IMR-90 (cell line): ENCODE measurements around the gene WNT7A. TPM values are rescaled to one million over a fixed set of nuclear protein-coding genes. Genes with fewer than 3 reads are reported as not detected.

Experiments
- ATAC-seq: fragments of 200-7000 bp; cut with Tn5 transposase; 2 replicates; pipeline ENCODE4 v1.9.1; 2020; ENCODE audit warnings: low read depth, mild to moderate bottlenecking, moderate library complexity
- BruUV-seq: library from RNA; stranded (reverse); fragments of 400-500 nt; replicated peaks from 2 replicates; lab custom pipeline; 2021; lab: Mats Ljungman, UMichigan
- CTCF ChIA-PET: fragments of 300-600 bp; formaldehyde crosslinking; extraction: SDS; loops from one replicate; lab custom pipeline; 2021; ENCODE audit warnings: antibody characterized with exemption; lab: Yijun Ruan, JAX
- POLR2A ChIA-PET: fragments of 300-600 bp; sonication (Branson Sonifier 250); formaldehyde crosslinking; loops from one replicate; lab custom pipeline; 2022; ENCODE audit warnings: antibody characterized with exemption; ENCODE audit not compliant: unreplicated experiment; lab: Charles Lee
- DNase-seq: peaks from one replicate; pipeline ENCODE4 v3.0.0; 2013
- H2AFZ ChIP-seq: replicated peaks from 2 replicates; pipeline ENCODE3; 2013; ENCODE audit warnings: low read length, mild to moderate bottlenecking; ENCODE audit not compliant: poor library complexity
- H2AK5ac ChIP-seq: 2 replicates; pipeline ENCODE4 v1.6.1; 2013; ENCODE audit warnings: low read depth, low read length, inconsistent platforms
- H2AK9ac ChIP-seq: replicated peaks from 2 replicates; pipeline ENCODE3; 2013; ENCODE audit warnings: mild to moderate bottlenecking, low read depth, low read length, moderate library complexity; ENCODE audit not compliant: poor library complexity
- H2BK120ac ChIP-seq: 2 replicates; pipeline ENCODE4 v1.6.1; 2013; ENCODE audit warnings: low read depth, low read length, inconsistent platforms
- H2BK15ac ChIP-seq: 3 replicates; pipeline ENCODE4 v1.6.1; 2013; ENCODE audit warnings: low read depth, low read length, inconsistent platforms
- H2BK20ac ChIP-seq: 2 replicates; pipeline ENCODE4 v1.6.1; 2013; ENCODE audit warnings: low read depth, mild to moderate bottlenecking, inconsistent platforms, low read length, moderate library complexity
- H2BK5ac ChIP-seq: 2 replicates; pipeline ENCODE4 v1.6.1; 2013; ENCODE audit warnings: mild to moderate bottlenecking, low read depth, low read length, inconsistent platforms; ENCODE audit not compliant: poor library complexity, severe bottlenecking
- H3K14ac ChIP-seq: replicated peaks from 2 replicates; pipeline ENCODE4 v1.6.1; 2013; ENCODE audit warnings: low read depth, low read length, inconsistent platforms
- H3K18ac ChIP-seq: 2 replicates; pipeline ENCODE4 v1.6.1; 2013; ENCODE audit warnings: low read depth, low read length, control low read depth
- H3K23ac ChIP-seq: 2 replicates; pipeline ENCODE4 v1.6.1; 2013; ENCODE audit warnings: low read depth, low read length, inconsistent platforms
- H3K27ac ChIP-seq: 2 replicates; pipeline ENCODE4 v1.5.1; 2013; ENCODE audit warnings: mild to moderate bottlenecking, control low read depth, low read length; ENCODE audit not compliant: insufficient read depth
- H3K27me3 ChIP-seq: 2 replicates; pipeline ENCODE4 v1.6.1; 2013; ENCODE audit warnings: low read length; ENCODE audit not compliant: control insufficient read depth, insufficient read depth
- H3K36me3 ChIP-seq: 2 replicates; pipeline ENCODE4 v1.6.1; 2013; ENCODE audit warnings: low read length, mixed read lengths; ENCODE audit not compliant: control insufficient read depth, insufficient read depth
- H3K4ac ChIP-seq: 2 replicates; pipeline ENCODE4 v1.6.1; 2013; ENCODE audit warnings: low read depth, low read length, inconsistent platforms
- H3K4me1 ChIP-seq: 2 replicates; pipeline ENCODE4 v1.6.1; 2013; ENCODE audit warnings: low read length, mixed read lengths; ENCODE audit not compliant: control insufficient read depth, insufficient read depth
- H3K4me2 ChIP-seq: 2 replicates; pipeline ENCODE4 v1.6.1; 2013; ENCODE audit warnings: low read depth, mild to moderate bottlenecking, control low read depth, low read length, moderate library complexity
- H3K4me3 ChIP-seq: 2 replicates; pipeline ENCODE4 v1.5.1; 2013; ENCODE audit warnings: low read depth, mild to moderate bottlenecking, control low read depth, low read length, moderate library complexity; ENCODE audit not compliant: insufficient read depth
- H3K56ac ChIP-seq: 2 replicates; pipeline ENCODE4 v1.6.1; 2013; ENCODE audit warnings: low read length, inconsistent platforms; ENCODE audit not compliant: insufficient read depth; ENCODE audit errors: extremely low read depth
- H3K79me1 ChIP-seq, 2 experiments: 2 replicates each; pipeline ENCODE4 v1.6.1; 2013; ENCODE audit warnings: low read length in 2 of 2, inconsistent platforms in 1 of 2, low read depth in 1 of 2
- H3K9ac ChIP-seq: 2 replicates; pipeline ENCODE4 v1.6.1; 2013; ENCODE audit warnings: low read depth, low read length, control low read depth
- H3K9me1 ChIP-seq: 2 replicates; pipeline ENCODE4 v1.6.1; 2013; ENCODE audit warnings: low read length, inconsistent platforms; ENCODE audit not compliant: insufficient read depth
- H3K9me3 ChIP-seq: 2 replicates; pipeline ENCODE4 v1.6.1; 2013; ENCODE audit warnings: low read length; ENCODE audit not compliant: control insufficient read depth, insufficient read depth
- H4K20me1 ChIP-seq: 2 replicates; pipeline ENCODE4 v1.6.1; 2013; ENCODE audit warnings: low read length, inconsistent platforms; ENCODE audit not compliant: insufficient read depth
- H4K5ac ChIP-seq: 2 replicates; pipeline ENCODE4 v1.6.1; 2013; ENCODE audit warnings: mild to moderate bottlenecking, low read depth, low read length, control low read depth
- H4K8ac ChIP-seq, 2 experiments: 2 replicates each; pipeline ENCODE4 v1.6.1; 2013; ENCODE audit warnings: low read depth in 2 of 2, low read length in 2 of 2, control low read depth in 1 of 2, inconsistent platforms in 1 of 2
- H4K91ac ChIP-seq: 2 replicates; pipeline ENCODE4 v1.6.1; 2013; ENCODE audit warnings: low read depth, low read length, inconsistent platforms; ENCODE audit not compliant: insufficient read depth
- BHLHE40 ChIP-seq: fragments of 150-350 bp; IDR thresholded peaks from 2 replicates; pipeline ENCODE4 v1.6.1; 2016; ENCODE audit warnings: mild to moderate bottlenecking, low read depth, low read length
- CEBPB ChIP-seq: IDR thresholded peaks from 2 replicates; pipeline ENCODE4 v1.6.1; 2012; ENCODE audit warnings: low read depth, low read length, improper control_type of control experiment
- CHD1 ChIP-seq: IDR thresholded peaks from 2 replicates; pipeline ENCODE4 v1.6.1; 2012; ENCODE audit warnings: low read depth, low read length, improper control_type of control experiment
- CTCF ChIP-seq: conservative IDR thresholded peaks from 2 replicates; pipeline ENCODE4 v1.5.1; 2012; ENCODE audit warnings: mild to moderate bottlenecking, low read depth, low read length, improper control_type of control experiment
- FOS ChIP-seq: fragments of 150-350 bp; IDR thresholded peaks from 2 replicates; pipeline ENCODE4 v1.6.1; 2016; ENCODE audit warnings: low read depth, low read length
- MAFK ChIP-seq: IDR thresholded peaks from 2 replicates; pipeline ENCODE4 v1.6.1; 2012; ENCODE audit warnings: low read depth, low read length, improper control_type of control experiment
- MAZ ChIP-seq: IDR thresholded peaks from 2 replicates; pipeline ENCODE4 v1.6.1; 2012; ENCODE audit warnings: low read depth, mild to moderate bottlenecking, low read length, improper control_type of control experiment, moderate library complexity, borderline replicate concordance
- MXI1 ChIP-seq: IDR thresholded peaks from 2 replicates; pipeline ENCODE4 v1.6.1; 2012; ENCODE audit warnings: low read depth, mild to moderate bottlenecking, low read length, moderate library complexity, borderline replicate concordance
- NFE2L2 ChIP-seq: fragments of 150-350 bp; IDR thresholded peaks from 2 replicates; pipeline ENCODE4 v1.6.1; 2016; ENCODE audit warnings: low read depth, mild to moderate bottlenecking, low read length
- POLR2A ChIP-seq: IDR thresholded peaks from 2 replicates; pipeline ENCODE4 v1.6.1; 2012; ENCODE audit warnings: mild to moderate bottlenecking, low read depth, low read length
- RAD21 ChIP-seq: IDR thresholded peaks from 2 replicates; pipeline ENCODE4 v1.6.1; 2012; ENCODE audit warnings: low read length, improper control_type of control experiment
- RCOR1 ChIP-seq: IDR thresholded peaks from 2 replicates; pipeline ENCODE4 v1.6.1; 2012; ENCODE audit warnings: mild to moderate bottlenecking, low read length, improper control_type of control experiment; ENCODE audit not compliant: insufficient replicate concordance
- RFX5 ChIP-seq: IDR thresholded peaks from 2 replicates; pipeline ENCODE4 v1.8.0; 2012; ENCODE audit warnings: low read depth, mild to moderate bottlenecking, low read length, moderate library complexity
- SMC3 ChIP-seq: fragments of 150-350 bp; IDR thresholded peaks from 2 replicates; pipeline ENCODE4 v1.6.1; 2016; ENCODE audit warnings: low read depth, mild to moderate bottlenecking, antibody characterized with exemption, low read length, moderate library complexity
- WGBS, 2 experiments: methylation state at CpG; one replicate each; pipeline versions ENCODE4 v1.1.5 to v1.1.7; 2013; ENCODE audit warnings: missing lambda C conversion rate in 2 of 2; ENCODE audit not compliant: insufficient read length in 1 of 2; ENCODE audit errors: extremely low coverage in 2 of 2; 5-methylcytosine and 5-hydroxymethylcytosine counted together
- dilution Hi-C: fragments of 300-500 bp; cut with HindIII; formaldehyde crosslinking; loops from one replicate; pipeline ENCODE4 v1.14.3; 2018; ENCODE audit warnings: low sequenced_read_pairs; ENCODE audit not compliant: unreplicated experiment
- in situ Hi-C: fragments of 300-500 bp; cut with MboI; formaldehyde crosslinking; loops from 3 replicates; pipeline ENCODE4 v1.14.3; 2019; ENCODE audit warnings: low sequenced_read_pairs, inconsistent platforms, mixed read lengths
- intact Hi-C: fragments of 100-400 bp; cut with micrococcal nuclease; formaldehyde crosslinking; loops from 2 replicates; pipeline ENCODE4 v1.10.0; 2022
- polyA plus RNA-seq, 3 experiments: library from polyadenylated mRNA; depleted of rRNA; stranded (reverse); fragments of >200 nt; gene quantifications; 2 replicates each; pipeline ENCODE4 v1.2.3, GENCODE V29; 2012; ENCODE audit warnings: low replicate concordance in 1 of 3
- total RNA-seq: library from RNA; depleted of rRNA; stranded (reverse); fragments of >200 nt; gene quantifications from 2 replicates; pipeline ENCODE4 v1.2.3, GENCODE V29; 2012
- TF ChIP-seq, protein P1 (sequence below): fragments of 150-350 bp; IDR thresholded peaks from 2 replicates; pipeline ENCODE4 v1.6.1; 2016; ENCODE audit warnings: low read depth, mild to moderate bottlenecking, low read length, moderate library complexity, borderline replicate concordance
- TF ChIP-seq, protein P2 (sequence below): fragments of 150-350 bp; IDR thresholded peaks from 2 replicates; pipeline ENCODE4 v1.6.1; 2017; ENCODE audit warnings: mild to moderate bottlenecking, antibody characterized with exemption, low read length, low read depth

The WNT7A gene
- total and polyA plus RNA-seq, 2 of the 4 experiments (the other 2 are of a cell fraction), result not detected

GRCh38 chr3:13851091-13851849, 28.6 kb downstream of the WNT7A start:
- H2BK15ac ChIP-seq, result no peak overlapping the region
- H4K91ac ChIP-seq, result no peak overlapping the region
- H3K14ac ChIP-seq, result no peak overlapping the region
- H3K23ac ChIP-seq, result no peak overlapping the region
- BruUV-seq, result no TSS peak
- no peaks in the 10 kb centered on the region for H3K36me3 ChIP-seq
- TF ChIP-seq, protein P1, sequence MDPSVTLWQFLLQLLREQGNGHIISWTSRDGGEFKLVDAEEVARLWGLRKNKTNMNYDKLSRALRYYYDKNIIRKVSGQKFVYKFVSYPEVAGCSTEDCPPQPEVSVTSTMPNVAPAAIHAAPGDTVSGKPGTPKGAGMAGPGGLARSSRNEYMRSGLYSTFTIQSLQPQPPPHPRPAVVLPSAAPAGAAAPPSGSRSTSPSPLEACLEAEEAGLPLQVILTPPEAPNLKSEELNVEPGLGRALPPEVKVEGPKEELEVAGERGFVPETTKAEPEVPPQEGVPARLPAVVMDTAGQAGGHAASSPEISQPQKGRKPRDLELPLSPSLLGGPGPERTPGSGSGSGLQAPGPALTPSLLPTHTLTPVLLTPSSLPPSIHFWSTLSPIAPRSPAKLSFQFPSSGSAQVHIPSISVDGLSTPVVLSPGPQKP, result no peak
- TF ChIP-seq RFX5 (no peak), POLR2A (no peak), CTCF (no peak), NFE2L2 (no peak), RCOR1 (no peak), MAFK (no peak), BHLHE40 (no peak), CHD1 (no peak), RAD21 (no peak), CEBPB (no peak), MXI1 (no peak), FOS (no peak), SMC3 (no peak), MAZ (no peak)
- TF ChIP-seq, protein P2, sequence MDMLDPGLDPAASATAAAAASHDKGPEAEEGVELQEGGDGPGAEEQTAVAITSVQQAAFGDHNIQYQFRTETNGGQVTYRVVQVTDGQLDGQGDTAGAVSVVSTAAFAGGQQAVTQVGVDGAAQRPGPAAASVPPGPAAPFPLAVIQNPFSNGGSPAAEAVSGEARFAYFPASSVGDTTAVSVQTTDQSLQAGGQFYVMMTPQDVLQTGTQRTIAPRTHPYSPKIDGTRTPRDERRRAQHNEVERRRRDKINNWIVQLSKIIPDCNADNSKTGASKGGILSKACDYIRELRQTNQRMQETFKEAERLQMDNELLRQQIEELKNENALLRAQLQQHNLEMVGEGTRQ, result no peak
- H3K56ac ChIP-seq, result no peak overlapping the region
- no peak overlapping the region for H3K4ac ChIP-seq
- H4K5ac ChIP-seq, result no peak overlapping the region
- DNase-seq, result no peak
- H3K9me1 ChIP-seq, result no peaks in the 10 kb centered on the region
- H2AFZ ChIP-seq, result no peak overlapping the region
- dilution Hi-C loops, result no loop called here
- ChIA-PET POLR2A (no interaction called here), CTCF (no interaction called here)
- H2BK120ac ChIP-seq, result no peak overlapping the region
- H2BK5ac ChIP-seq, result no peak overlapping the region
- H3K9me3 ChIP-seq, result no peaks in the 10 kb centered on the region
- H2AK9ac ChIP-seq, result no peak overlapping the region
- H3K27ac ChIP-seq, result no peak overlapping the region
- no peaks in the 10 kb centered on the region for H4K20me1 ChIP-seq
- intact Hi-C loops, result no loop called here
- no peak overlapping the region for H3K18ac ChIP-seq
- H3K27me3 ChIP-seq, result no peaks in the 10 kb centered on the region
- in situ Hi-C loops, result no loop called here
- H3K4me1 ChIP-seq, result no peaks in the 10 kb centered on the region
- H3K4me3 ChIP-seq, result no peak overlapping the region
- 60% methylated on average over 7 of the region's 15 CpGs; no CpG with 5 or more reads in 1 of the 2 experiments for WGBS, 2 experiments
- H2AK5ac ChIP-seq, result no peak overlapping the region
- no peak overlapping the region for H2BK20ac ChIP-seq
- H3K4me2 ChIP-seq, result no peak overlapping the region
- H4K8ac ChIP-seq, result no peak overlapping the region
- no peak for ATAC-seq
- no peak overlapping the region for H3K9ac ChIP-seq
- H3K79me1 ChIP-seq, result no peaks in the 10 kb centered on the region
